ENCODE results near the gene USP4.

USP4 gene

GRCh38 chr3:49386056-49386756, 46.4 kb upstream of the USP4 start:
- H3K4me3 ChIP-seq (ENCODE audit: low read depth, low read length), result no peak overlapping the region
- no peak for DNase-seq
- no peaks in the 10 kb centered on the region for H3K27me3 ChIP-seq (replicated peaks)
- in situ Hi-C loops (cut with HindIII; ENCODE audit: low pct_ligation_motif_present, low sequenced_read_pairs), result no loop called here
- H3K36me3 ChIP-seq (replicated peaks), result no peaks in the 10 kb centered on the region
- H3K27ac ChIP-seq, result no peak overlapping the region
- TF ChIP-seq CTCF (IDR thresholded peaks at IDR 0.05; ENCODE audit: low read depth, low read length, missing control alignments), result no peak

DNA sequence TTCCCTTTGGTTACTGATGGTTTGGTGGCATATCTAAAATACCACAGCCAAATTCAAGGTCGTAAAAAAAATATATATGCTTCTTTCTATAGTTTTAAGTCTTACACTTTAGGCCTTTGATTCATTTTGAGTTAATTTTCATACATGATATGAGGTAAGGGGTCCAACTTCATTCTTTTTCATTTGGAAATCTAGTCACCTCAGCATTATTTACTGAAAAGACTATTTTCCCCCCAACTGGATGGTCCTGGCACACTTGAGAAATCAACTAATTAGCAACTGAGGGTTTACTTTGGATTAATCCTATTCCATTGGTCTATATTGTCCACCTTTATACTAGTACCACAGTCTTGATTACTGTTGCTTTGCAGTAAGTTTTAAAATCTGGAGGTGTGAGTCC, 45.8 kb upstream of the USP4 start:
- Histone ChIP-seq H3K36me3 (replicated peaks) (no peaks in the 10 kb centered on the region), H3K4me3 (ENCODE audit: low read depth, low read length) (no peak overlapping the region), H3K27me3 (replicated peaks) (no peaks in the 10 kb centered on the region), H3K27ac (no peak overlapping the region)
- in situ Hi-C loops (cut with HindIII; ENCODE audit: low pct_ligation_motif_present, low sequenced_read_pairs), result no loop called here
- no peak for TF ChIP-seq CTCF (IDR thresholded peaks at IDR 0.05; ENCODE audit: low read depth, low read length, missing control alignments)
- DNase-seq, result no peak

GRCh38 chr3:49383387-49383786, 43.5 kb upstream of the USP4 start:
- Histone ChIP-seq H3K27ac (no peak overlapping the region), H3K27me3 (replicated peaks) (no peaks in the 10 kb centered on the region), H3K36me3 (replicated peaks) (no peaks in the 10 kb centered on the region), H3K4me3 (ENCODE audit: low read depth, low read length) (no peak overlapping the region)
- in situ Hi-C loops (cut with HindIII; ENCODE audit: low pct_ligation_motif_present, low sequenced_read_pairs), result no loop called here
- TF ChIP-seq CTCF (IDR thresholded peaks at IDR 0.05; ENCODE audit: low read depth, low read length, missing control alignments), result no peak
- no peak for DNase-seq

DNA sequence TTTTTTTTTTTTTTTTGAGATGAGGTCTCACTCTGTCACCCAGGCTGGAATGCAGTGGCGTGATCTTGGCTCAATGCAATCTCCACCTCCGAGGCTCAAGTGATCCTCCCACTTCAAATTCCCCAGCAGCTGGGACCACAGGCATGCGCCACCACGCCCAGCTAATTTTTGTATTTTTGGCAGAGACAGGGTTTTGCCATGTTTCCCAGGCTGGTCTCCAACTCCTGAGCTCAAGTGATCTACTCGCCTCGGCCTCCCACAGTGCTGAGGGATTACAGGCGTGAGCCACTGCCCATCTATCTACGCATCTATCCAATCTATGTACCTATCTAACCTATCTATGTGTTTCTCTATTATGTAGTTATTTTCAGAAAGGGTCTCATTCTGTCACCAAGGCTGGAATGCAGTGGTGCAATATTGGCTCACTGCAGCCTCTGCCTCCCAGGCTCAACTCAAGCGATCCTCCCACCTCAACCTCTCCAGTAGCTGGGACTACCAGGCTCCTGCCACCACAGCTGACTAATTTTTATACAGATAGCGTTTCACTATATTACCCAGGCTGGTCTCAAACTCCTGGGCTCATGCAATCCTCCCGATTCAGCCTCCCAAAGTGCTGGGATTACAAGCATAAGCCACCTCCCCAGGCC, 38.5 kb upstream of the USP4 start:
- in situ Hi-C loops (cut with HindIII; ENCODE audit: low pct_ligation_motif_present, low sequenced_read_pairs), result no loop called here
- TF ChIP-seq CTCF (IDR thresholded peaks at IDR 0.05; ENCODE audit: low read depth, low read length, missing control alignments), result no peak
- peak; percentile 93 for DNase-seq
- no peaks in the 10 kb centered on the region for H3K27me3 ChIP-seq (replicated peaks)
- H3K27ac ChIP-seq, result peak overlapping the region; percentile 90
- H3K36me3 ChIP-seq (replicated peaks), result peaks cover 13% of the 10 kb centered on the region
- H3K4me3 ChIP-seq (ENCODE audit: low read depth, low read length), result no peak overlapping the region

DNA sequence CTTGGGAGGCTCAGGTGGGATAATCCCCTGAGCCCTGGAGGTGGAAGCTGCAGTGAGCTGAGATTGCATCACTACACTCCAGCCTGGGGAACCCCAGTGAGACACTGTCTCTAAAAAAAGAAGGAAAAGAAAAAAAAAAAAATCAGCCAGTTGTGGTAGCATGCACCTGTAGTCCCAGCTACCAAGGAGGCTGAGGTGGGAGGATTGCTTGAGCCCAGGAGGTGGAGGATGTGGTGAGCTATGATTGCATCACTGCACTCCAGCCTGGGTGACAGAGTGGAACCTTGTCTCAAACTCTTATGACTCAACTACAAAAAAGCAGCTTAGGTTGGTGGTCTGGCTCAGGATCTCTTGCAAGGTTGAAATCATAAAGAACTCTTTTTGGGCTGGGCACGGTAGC, 37.6 kb upstream of the USP4 start:
- DNase-seq, result peak; percentile 71
- Histone ChIP-seq H3K4me3 (ENCODE audit: low read depth, low read length) (no peak overlapping the region), H3K36me3 (replicated peaks) (peaks cover 21% of the 10 kb centered on the region), H3K27ac (peak overlapping the region; percentile 88), H3K27me3 (replicated peaks) (no peaks in the 10 kb centered on the region)
- in situ Hi-C loops (cut with HindIII; ENCODE audit: low pct_ligation_motif_present, low sequenced_read_pairs), result no loop called here
- TF ChIP-seq CTCF (IDR thresholded peaks at IDR 0.05; ENCODE audit: low read depth, low read length, missing control alignments), result no peak

Measured in brain microvascular endothelial cell (primary cell).